MCF 10A (cell line): ENCODE data around the gene BCAT1. TPM values are rescaled to one million over a fixed set of nuclear protein-coding genes. Genes with fewer than 3 reads are reported as not detected.

Source experiments
- BruUV-seq: library from RNA; stranded (reverse); fragments of 400-500 nt; replicated peaks from 2 replicates; lab custom pipeline; 2021; lab: Mats Ljungman, UMichigan
- CTCF ChIA-PET: fragments of 300-600 bp; sonication (Branson Sonifier 250); formaldehyde crosslinking; extraction: SDS; loops from one replicate; lab custom pipeline; 2021; ENCODE audit warnings: antibody characterized with exemption, inconsistent platforms; lab: Yijun Ruan, JAX
- POLR2A ChIA-PET: fragments of 300-600, 350-650 bp; sonication (Branson Sonifier 250); formaldehyde crosslinking; extraction: SDS; loops from one replicate; lab custom pipeline; 2020; ENCODE audit warnings: antibody characterized with exemption, inconsistent platforms; lab: Yijun Ruan, JAX
- DNase-seq: peaks from one replicate; pipeline ENCODE4 v3.0.0-alpha.2; 2018; ENCODE audit not compliant: unreplicated experiment
- H3K27ac Mint-ChIP-seq: one replicate; pipeline ENCODE4 v1.8.0; 2022; ENCODE audit warnings: mild to moderate bottlenecking, low read depth, mixed read lengths; ENCODE audit not compliant: unreplicated experiment
- H3K27me3 Mint-ChIP-seq: one replicate; pipeline ENCODE4 v1.8.0; 2022; ENCODE audit warnings: mixed read lengths; ENCODE audit not compliant: insufficient read depth, unreplicated experiment
- H3K36me3 Mint-ChIP-seq: one replicate; pipeline ENCODE4 v1.8.0; 2022; ENCODE audit warnings: mild to moderate bottlenecking, moderate library complexity, mixed read lengths; ENCODE audit not compliant: insufficient read depth, unreplicated experiment
- H3K4me1 Mint-ChIP-seq: one replicate; pipeline ENCODE4 v1.8.0; 2022; ENCODE audit warnings: mixed read lengths; ENCODE audit not compliant: insufficient read depth, unreplicated experiment
- H3K4me3 Mint-ChIP-seq: one replicate; pipeline ENCODE4 v1.8.0; 2022; ENCODE audit warnings: mild to moderate bottlenecking, moderate library complexity, mixed read lengths; ENCODE audit not compliant: unreplicated experiment
- H3K9me3 Mint-ChIP-seq: one replicate; pipeline ENCODE4 v1.8.0; 2022; ENCODE audit warnings: mixed read lengths; ENCODE audit not compliant: unreplicated experiment
- intact Hi-C: fragments of 100-400 bp; cut with micrococcal nuclease; formaldehyde crosslinking; loops from 2 replicates; pipeline ENCODE4 v1.14.1; 2022
- total RNA-seq: library from RNA; stranded (reverse); gene quantifications from 2 replicates; pipeline ENCODE4 v1.2.3, GENCODE V29; 2022
- TF ChIP-seq, protein P1 (sequence below): fragments of 200-600 bp; IDR thresholded peaks from one replicate; pipeline ENCODE4 v1.8.0; 2022; ENCODE audit warnings: antibody characterized with exemption, mild to moderate bottlenecking; ENCODE audit not compliant: unreplicated experiment

Gene BCAT1
- total RNA-seq, 1 experiment from 2014 or later = 0.12 TPM

DNA sequence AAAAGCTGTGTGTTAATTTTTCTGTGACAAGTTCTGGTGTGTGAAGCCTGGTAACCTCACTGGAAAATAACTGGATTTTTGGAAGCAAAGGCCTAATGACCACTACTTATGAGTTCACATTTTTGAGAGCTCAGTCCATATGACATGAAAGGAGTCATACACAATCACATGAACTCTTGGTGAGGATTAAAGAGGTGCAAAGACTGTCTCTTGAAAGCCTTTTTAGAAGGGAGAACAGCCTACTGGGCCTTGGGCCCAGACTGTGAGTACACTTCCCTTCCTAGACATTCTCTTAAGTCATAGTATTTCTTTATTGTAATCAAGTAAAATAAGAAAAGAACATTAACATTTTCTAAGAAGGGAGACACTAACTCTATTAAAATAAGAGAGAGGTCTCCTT lies 176.1 kb downstream of the BCAT1 start:
- Mint-ChIP-seq H3K9me3 (no peaks in the 10 kb centered on the region), H3K4me1 (peaks cover 6% of the 10 kb centered on the region), H3K27me3 (no peaks in the 10 kb centered on the region), H3K36me3 (no peaks in the 10 kb centered on the region), H3K4me3 (no peak overlapping the region), H3K27ac (no peak overlapping the region)
- POLR2A ChIA-PET = no interaction called here
- TF ChIP-seq, protein P1, sequence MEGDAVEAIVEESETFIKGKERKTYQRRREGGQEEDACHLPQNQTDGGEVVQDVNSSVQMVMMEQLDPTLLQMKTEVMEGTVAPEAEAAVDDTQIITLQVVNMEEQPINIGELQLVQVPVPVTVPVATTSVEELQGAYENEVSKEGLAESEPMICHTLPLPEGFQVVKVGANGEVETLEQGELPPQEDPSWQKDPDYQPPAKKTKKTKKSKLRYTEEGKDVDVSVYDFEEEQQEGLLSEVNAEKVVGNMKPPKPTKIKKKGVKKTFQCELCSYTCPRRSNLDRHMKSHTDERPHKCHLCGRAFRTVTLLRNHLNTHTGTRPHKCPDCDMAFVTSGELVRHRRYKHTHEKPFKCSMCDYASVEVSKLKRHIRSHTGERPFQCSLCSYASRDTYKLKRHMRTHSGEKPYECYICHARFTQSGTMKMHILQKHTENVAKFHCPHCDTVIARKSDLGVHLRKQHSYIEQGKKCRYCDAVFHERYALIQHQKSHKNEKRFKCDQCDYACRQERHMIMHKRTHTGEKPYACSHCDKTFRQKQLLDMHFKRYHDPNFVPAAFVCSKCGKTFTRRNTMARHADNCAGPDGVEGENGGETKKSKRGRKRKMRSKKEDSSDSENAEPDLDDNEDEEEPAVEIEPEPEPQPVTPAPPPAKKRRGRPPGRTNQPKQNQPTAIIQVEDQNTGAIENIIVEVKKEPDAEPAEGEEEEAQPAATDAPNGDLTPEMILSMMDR = no peak
- no peak for DNase-seq
- CTCF ChIA-PET = no interaction called here
- BruUV-seq = no TSS peak
- intact Hi-C loops = no loop called here

- Mint-ChIP-seq H3K4me1 (no peaks in the 10 kb centered on the region), H3K36me3 (no peaks in the 10 kb centered on the region), H3K27ac (no peak overlapping the region), H3K4me3 (no peak overlapping the region), H3K27me3 (no peaks in the 10 kb centered on the region), H3K9me3 (no peaks in the 10 kb centered on the region)
- ChIA-PET POLR2A (no interaction called here), CTCF (no interaction called here)
- DNase-seq = no peak
- TF ChIP-seq, protein P1 = no peak
- no TSS peak for BruUV-seq
- intact Hi-C loops = no loop called here
Measured at GRCh38 chr12:24770821-24771220, 178.1 kb downstream of the BCAT1 start.

DNA sequence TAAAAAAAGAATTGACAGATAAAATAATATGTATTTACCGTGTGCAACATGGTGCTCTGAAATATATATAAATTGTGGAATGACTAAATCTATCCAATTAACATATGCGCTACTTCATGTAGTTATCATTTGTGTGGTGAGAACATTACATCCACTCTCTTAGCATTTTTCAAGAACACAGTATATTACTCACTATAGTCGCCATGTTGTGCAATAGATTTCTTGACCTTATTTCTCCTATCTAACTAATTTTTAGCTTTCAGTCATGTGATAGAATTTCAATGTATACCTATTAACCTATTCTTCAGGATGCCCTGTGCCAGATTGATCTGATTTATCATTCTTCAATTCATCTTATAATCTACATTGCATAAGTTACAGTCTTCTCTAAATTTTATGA lies 178.6 kb downstream of the BCAT1 start:
- intact Hi-C loops = no loop called here
- CTCF ChIA-PET = no interaction called here
- TF ChIP-seq, protein P1 = no peak
- no peak for DNase-seq
- H3K9me3 Mint-ChIP-seq = no peaks in the 10 kb centered on the region
- POLR2A ChIA-PET = no interaction called here
- H3K4me1 Mint-ChIP-seq = no peaks in the 10 kb centered on the region
- no TSS peak for BruUV-seq
- no peaks in the 10 kb centered on the region for H3K36me3 Mint-ChIP-seq
- no peaks in the 10 kb centered on the region for H3K27me3 Mint-ChIP-seq
- H3K27ac Mint-ChIP-seq = no peak overlapping the region
- H3K4me3 Mint-ChIP-seq = no peak overlapping the region

- TF ChIP-seq, protein P1 = no peak
- intact Hi-C loops = no loop called here
- Mint-ChIP-seq H3K36me3 (no peaks in the 10 kb centered on the region), H3K9me3 (no peaks in the 10 kb centered on the region), H3K4me1 (no peaks in the 10 kb centered on the region), H3K27ac (no peak overlapping the region), H3K27me3 (no peaks in the 10 kb centered on the region), H3K4me3 (no peak overlapping the region)
- POLR2A ChIA-PET = no interaction called here
- no TSS peak for BruUV-seq
- CTCF ChIA-PET = no interaction called here
- DNase-seq = no peak
Measured at GRCh38 chr12:24769682-24770081, 179.2 kb downstream of the BCAT1 start.
